ENCODE data around the gene ZNF600.
"Not testable (repeated sequence)": the region's sequence is repeated elsewhere in the genome, so short reads cannot be mapped to it uniquely, and the experiment has no call there.

- TF ChIP-seq CTCF, POLR2A (IDR thresholded peaks at IDR 0.05): not testable (repeated sequence)
Measured at GRCh38 chr19:52756447-52756846, 30.1 kb downstream of the ZNF600 start.
